NCI-H2196 treated with DMSO at 0.1 percent for 48 hours (cell line): ENCODE results near the gene HSDL2.
A peak's percentile ranks its signal among the peaks of the same experiment; 100 is the strongest.

Experiments
- DNase-seq: peaks from one replicate; lab custom pipeline; 2025; ENCODE audit not compliant: unreplicated experiment; lab: John Stamatoyannopoulos, UW

The HSDL2 gene

DNA sequence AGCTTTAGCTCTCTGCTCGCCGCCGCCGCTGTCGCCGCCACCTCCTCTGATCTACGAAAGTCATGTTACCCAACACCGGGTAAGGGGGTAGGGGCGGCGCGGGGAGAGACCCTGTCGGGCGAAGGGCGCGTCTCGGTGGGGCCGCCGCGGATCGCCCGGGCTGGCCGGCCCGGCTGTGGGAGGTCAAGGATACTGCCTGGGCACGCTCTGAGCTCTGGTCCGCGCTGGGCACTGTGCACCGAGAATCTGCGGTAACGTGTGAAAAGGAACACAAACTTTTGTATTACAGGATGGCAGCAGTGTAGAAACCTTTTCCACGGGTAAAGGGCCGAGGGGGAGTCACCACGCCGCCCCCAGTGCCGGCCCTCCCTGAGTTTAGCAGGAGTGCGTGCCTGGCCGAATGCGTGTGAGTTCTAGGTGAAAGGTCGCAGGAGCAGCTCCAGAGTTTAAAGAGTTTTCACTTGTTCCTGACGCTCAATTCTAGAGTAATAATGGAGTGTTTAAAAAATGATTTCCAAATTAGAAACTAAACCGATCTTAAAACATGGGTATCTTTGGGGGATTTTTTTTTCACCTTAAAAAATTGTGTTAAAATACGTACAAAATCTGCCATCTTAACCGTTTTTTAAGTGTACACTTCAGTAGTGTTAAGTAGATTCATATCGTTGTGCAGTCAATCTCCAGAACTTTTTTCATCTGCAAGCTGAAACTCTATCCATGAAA lies at the start of gene HSDL2:
Gene HSDL2 (plus strand): TSS at position 7 of the 723 bp plus-strand sequence. CDS start 56 bp downstream, at position 63.
- DNase-seq = no peak

DNA sequence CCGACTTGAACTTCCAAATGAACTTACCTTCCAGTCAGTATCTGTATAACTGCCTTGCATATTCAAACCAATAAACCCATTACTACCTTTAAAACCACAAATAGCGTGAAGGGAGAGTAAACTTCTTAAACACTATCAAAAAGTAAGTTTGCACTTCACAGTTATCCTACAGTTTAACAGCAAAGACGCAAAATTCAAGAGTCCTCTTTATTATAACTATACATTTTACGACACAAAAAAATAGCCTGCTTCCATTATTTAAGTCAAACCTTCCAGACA lies 48.3 kb upstream of the HSDL2 start:
- DNase-seq = no peak

DNA sequence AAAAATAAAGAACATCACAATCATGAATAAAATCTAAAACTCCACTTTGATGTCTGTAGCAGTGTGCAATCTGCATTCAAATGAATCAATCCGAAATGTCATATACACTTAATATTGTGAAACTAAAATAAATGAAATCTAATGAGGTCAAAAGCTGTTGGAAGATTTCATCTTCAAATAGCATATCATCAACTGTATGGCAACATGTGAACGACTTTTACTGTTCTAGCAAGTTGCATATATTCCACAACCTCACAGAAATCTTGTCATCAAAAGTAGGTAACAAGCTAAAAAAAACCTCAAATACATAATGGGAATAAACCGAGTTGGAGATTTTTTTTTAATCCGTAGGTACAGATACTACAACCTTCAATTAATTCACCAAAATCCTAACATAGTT lies 47.7 kb upstream of the HSDL2 start:
- no peak for DNase-seq

DNA sequence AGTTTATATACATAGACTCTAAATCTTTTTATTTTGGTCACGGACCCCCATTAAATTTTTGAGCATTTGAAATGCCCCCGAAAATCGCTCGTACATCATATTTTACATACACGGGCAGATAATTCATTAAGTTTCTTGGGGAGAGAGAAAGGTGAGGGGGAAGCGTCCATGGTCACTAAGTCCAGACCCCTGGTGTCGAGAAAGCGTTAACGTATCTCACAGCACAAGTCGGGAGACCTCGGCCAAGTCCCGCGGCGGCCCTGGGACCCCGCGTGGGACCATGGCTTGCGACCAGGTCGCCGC lies 47.3 kb upstream of the HSDL2 start:
- DNase-seq = no peak

DNA sequence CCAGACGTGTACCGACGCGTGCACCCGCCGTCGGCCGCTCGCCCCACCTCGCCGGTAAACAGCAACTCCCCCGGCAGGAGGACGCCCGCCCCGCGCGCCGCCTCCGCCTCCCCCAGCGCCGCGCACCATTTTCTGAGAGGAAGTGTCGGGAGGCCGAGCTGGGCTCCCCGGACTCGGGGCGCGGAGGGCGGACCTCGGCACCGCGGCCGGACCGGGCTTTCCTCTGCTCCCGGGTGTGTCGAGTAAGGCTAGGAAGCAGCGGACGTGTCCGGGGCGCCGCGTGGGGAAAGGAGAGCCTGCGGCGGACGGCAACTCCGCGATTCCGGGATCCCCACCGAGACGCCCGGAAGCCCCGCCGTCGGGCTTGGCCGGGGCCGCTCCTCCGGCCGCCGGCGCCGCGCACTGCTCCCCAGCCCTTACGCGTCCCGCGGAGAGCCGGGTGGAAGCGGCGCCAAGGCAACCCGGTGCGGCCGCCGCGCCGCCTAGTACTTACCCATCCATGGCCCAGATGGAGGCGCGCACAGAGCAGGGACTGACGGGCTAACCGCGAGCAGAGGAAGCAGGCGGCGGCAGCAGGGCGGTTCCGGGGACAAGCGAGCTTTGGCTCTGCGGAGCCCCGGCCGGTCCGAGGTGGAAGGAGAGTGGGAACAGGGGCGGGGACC lies 46.8 kb upstream of the HSDL2 start, which contains the start of gene PTBP3:
Gene PTBP3 (minus strand): TSS at position 643 of the 662 bp plus-strand sequence. CDS start 35,754 bp downstream, outside the sequence.
- peak; percentile 35 for DNase-seq

DNA sequence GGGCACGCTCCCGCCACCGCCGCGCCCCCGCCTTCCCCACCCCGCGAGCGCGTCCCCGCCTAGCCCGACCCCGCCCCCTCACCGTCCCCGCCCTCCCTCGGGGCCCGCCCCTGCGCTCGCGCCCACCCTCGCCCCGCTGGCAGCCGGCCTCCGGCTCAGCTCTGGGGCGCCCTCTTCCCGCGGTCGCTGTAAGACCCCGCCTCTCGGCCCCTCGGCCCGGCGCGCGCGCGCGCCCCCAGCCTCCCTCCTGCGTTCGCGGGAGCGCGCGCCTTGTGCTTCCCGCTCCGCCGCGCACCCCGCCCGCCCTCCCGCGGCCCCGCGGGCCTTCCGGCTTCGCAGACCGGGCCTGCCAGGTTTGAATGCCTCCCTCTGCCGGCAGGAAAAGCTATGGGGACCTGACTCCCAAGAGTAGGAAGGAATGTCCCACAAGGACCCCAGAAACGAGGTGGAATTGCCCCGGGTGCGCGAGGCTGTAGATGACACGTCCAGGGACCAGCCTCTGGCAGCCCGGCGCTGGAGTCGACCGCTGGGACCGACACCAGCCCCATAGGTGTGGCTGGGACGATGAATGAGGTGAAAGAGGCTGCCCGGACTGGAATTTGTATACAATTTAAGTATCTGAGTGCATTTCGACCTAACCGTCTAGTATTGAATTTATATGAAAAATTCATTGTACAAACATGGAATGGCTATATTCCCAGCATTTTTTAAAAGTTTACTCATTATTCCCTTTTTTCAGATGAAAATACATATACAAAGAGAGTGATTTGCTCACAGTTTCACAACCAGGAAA lies 46.1 kb upstream of the HSDL2 start:
- peak; percentile 91 for DNase-seq

DNA sequence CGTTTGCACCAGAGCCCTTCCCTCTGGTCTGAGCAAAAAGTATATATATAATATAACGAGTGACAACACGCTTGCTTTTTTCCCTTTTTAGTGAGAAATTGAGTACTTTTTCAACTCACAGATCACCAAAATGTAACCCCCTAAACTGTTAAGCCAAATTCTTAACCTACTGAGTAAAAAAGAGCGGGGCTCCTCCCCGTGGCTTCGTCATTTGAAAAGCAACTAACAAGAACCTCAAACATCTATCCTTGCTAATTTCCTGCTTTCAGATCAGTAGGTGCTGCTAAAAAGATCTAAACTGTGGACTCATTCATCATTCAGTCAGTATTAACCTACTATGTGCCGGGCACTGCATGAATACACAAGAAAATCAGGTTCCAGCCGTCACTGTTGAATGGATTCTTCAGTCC lies 45.5 kb upstream of the HSDL2 start:
- no peak for DNase-seq

DNA sequence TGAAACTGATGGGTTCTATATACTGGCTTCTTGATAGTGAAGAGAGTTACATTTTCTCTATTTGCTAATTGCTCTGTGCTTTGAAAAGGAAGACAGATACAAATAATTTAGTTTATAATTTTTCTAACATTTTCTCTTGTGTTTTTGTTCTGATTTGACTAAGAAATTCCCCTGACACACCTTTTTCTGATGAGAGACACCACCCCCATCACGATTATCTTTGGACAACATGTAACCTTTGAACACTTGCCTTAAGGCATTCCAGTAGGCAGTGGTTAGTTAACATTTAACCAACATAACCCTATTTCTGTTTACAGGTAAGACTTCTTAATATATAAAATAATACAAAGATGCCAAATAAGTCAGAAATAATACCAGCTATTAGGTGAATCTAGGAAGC lies 42.4 kb upstream of the HSDL2 start:
- no peak for DNase-seq

DNA sequence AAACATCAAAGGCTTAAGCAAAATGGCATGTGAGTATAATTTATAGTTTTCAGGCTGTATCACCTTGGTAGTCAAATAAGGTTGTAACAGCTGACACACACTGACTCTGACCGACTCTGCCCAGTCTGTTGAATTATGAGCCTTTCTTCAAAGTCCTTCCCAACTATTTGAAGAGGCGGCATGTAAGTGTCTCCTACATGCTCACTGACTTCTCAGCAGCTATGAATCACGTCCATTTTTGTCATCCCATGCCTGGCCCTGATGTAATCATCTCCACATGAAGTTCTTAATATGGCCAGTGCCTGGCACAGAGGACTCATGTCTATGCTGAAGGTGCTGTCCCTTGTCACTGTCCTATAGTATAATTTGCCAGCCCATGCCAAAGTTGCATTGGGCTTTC lies 41.3 kb upstream of the HSDL2 start:
- DNase-seq = no peak

DNA sequence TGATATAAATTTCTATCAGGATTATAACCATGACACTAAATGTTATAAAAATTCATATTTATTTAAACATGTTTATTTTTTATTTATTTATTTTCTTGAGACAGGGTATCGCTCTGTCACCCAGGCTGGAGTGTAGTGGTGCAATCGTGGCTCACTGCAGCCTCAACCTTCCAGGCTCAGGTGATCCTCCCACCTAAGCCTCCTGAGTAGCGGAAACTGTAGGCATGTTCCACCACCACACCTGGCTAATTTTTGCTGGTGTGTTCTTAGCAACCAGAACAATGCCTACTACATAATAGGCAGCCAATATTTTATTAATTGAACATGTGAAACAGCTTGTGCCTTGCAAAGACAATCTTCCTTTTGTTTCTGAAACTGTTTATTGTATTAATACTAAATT lies 40.0 kb upstream of the HSDL2 start:
- no peak for DNase-seq

DNA sequence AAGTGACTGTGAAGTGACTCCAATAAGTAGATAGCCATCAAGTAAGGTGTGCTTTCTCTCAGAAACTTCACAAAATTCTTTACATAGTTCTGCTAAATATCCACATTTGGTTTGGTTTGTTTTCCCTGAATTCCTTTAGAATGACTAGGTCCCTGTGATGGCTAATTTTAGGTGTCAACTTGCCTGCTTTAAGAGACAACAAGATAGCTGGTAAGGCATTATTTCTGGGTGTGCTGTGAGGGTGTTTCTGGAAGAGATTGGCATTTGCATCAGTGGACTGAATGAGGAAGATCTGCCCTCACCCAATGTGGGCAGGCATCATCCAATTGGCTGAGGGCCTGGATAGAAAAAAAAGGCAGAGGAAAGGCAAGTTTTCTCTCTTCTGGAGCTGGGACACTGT lies 38.2 kb upstream of the HSDL2 start:
- DNase-seq = no peak

DNA sequence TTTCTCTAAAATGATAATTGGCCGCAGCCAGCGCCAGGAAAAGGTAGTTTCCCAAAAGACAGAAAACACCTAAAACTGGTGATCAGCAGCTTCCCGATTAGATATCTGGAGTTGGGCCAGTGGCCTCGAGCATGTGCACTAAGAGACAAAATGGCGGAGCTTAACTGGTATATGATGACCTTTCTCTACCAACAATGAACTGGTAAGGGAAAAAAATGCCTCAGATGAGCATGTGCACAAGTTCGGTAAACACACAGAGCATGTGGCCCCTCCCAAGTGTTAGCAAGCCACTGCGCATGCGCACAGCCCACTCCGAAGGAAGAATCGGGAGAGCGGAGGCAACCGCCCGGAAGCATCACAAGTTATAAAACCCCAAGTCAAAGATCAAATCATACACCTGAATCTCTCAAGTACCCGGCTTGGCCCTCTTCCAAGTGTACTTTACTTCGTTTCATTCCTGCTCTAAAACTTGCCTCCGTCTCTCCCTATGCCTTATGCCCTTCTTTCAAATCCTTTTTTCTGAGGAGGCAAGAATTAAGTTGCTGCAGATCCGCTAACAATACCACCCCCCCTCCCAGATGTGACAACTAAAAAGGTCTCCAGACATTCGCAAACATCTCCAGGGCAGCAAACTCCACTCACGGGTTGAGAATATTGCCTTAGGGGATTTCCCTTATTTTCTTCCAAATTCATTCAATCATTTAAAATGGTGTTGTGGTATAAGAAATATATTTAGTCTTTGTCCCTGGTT lies 31.5 kb upstream of the HSDL2 start:
- DNase-seq = no peak

DNA sequence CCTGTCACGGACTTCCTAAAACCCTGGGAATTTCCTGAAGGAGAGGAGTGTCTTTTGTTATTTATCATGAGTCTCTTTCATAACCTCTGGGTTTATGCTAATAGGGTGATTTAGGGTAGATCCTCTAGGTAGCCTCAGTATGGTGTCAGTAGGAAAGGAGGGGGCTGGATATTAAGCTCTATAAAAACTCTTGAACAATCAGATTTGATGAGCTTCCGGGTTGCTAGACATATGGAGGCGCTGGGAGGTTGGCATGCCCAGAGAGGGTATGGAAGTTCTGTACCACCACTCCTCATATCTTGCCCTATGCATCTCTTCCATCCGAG lies 30.9 kb upstream of the HSDL2 start:
- no peak for DNase-seq

DNA sequence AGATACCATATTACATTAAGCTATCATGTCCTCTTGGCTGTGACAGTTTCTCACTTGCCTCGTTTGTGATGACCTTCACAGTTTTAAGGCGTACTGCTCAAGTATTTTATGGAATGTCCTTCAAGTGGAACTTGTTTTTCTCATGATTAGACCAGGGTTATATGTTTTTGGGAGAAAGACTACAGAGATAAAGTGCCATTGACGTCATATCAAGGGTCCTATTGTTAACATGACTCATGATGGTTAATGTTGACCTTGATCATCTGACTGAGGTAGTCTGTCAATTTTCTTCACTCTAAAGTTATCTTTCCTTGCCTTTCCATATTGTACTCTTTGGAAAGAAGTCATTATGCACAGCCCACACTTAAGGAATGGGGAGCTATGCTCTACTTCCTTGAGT lies 28.7 kb upstream of the HSDL2 start:
- no peak for DNase-seq

DNA sequence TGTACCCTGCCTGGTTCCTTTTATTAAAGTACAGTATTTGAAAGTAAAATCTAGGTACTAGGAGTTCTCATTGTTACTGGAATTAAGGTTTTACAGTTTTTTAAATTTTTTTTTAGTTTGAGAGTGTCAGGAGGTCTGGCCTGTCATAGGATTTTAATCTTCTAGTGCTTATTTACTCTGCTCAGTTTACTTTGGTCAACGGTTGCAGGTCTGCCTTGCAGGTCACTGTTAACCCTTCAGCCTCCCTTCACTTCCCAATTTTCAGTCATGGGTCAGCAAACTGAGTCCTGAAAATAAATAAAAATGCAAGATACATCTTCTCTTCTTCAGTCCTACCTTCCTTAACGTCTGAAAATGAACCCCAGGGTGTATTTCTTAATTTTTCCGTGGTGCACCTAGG lies 27.7 kb upstream of the HSDL2 start:
- no peak for DNase-seq

DNA sequence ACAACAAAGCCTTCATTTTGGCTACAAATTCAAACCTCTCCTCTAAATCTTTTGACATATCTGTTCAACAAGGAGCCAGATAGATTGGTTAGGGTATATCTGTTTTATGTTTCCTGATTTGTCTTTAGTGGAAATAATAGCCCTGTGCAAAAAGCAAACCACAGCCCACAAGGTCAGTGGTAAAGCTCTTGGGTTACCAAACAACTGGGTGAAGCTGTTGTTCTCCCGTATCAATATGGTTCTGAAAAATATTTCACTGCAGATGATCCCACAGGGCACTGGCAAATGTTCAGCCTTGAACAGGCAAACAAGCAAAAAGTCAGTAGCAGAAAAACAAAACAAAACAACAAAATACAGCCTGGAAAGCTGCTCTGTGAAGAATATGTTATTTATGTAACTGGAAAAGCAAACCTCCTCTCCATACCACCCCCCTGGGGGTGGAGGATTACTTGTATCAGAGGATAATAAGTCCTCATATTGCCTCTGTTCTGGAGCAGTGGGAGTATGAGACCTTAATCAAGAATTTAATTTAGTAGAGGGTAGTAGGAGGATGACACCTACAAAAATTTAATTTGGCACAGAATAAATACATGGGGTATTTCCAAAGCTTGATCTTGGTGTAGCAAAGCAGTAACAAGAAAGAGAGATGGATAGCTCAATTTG lies 25.7 kb upstream of the HSDL2 start:
- no peak for DNase-seq

DNA sequence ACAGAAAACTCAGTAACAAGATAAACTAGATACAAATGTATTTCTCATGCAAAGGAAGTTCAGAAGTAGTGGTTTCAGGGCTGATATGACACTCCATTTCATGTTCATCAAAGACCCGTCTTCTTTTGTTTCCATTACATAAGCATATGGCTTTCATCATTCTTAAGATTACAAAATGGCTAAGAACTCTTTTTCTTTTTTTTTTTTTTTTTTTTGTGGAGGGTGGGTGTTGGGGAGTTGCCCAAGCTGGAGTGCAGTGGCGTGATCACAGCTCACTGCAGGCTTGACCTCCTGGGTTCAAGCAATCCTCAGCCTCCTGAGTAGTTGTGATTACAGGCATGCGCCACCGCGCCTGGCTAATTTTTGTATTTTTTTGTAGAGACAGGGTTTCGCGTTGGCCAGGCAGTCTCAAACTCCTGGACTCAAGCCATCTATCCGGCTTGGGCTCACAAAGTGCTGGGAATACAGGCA lies 24.4 kb upstream of the HSDL2 start:
- no peak for DNase-seq

DNA sequence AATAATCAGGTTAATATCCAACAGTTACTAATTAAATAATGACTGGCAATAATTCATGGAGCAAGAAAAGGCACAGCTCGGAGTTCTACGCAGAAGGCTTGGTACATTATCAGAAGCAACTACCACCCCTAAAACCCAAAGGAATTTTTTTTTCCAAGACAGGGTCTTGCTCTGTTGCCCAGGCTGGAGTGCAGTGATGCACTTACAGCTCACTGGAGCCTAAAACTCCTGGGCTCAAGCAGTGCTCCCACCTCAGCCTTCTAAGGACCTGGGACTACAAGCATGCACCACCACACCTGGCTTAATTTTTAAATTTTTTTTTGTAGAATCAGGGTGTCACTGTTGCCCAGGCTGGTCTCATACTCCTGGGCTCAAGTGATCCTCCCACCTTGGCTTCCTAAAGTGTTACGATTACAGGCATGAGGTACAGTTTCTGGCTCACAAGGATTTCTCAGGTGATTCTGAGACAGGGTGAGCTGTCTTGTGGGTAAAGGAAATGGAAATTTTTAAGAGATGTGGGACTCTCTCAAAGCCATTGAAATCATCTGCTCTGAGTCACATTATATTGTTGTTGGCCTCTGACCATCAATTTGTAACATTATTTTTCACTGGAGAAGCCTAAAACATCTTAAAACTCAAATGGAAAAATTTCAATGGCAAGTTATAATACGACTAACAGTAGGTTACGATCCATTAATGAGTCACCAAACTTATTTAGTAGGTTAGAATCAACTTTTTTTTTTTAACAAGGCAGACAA lies 19.7 kb upstream of the HSDL2 start:
- DNase-seq = no peak

DNA sequence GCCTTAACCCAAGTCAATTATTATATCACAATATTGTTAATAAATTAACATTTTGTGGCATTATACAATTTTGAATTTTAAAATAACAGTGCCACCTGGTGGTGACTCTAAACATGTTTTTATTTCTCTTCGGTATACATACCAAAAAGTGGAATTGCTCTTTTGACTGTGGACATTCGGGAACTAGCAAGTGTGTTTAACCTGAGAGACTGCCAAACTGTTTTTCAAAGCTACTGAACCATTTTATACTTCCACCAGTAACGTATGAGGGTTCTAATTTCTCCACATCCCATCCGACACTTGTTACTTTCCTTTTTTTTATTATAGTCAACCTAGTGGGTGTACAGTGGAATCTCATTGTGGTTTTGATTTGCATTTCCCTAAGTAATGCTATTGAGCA lies 18.3 kb upstream of the HSDL2 start:
- peak; percentile 16 for DNase-seq

DNA sequence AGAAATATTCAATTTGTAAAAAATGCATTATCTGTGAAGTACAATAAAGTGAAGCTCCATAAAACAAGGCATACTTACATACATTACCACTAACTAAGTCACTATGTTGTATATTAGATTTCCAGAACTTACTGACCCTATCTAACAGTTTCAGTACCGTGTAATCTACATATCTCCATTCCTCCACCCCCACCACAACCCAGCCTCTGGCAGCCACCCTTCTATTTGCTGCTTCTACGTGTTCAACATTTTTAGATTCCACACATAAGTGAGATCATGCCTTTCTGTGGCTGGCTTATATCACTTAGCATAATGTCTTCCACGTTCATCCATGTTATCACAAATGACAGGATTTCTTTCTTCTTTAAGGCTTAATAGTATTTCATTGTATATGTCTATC lies 15.1 kb upstream of the HSDL2 start:
- no peak for DNase-seq
